Heart left ventricle (tissue), 13 donors: ENCODE data around the gene OSTF1.

ENCODE experiments used
- POLR2A ChIP-seq, 2 donors: fragments of 450-650 bp; IDR thresholded peaks; one replicate each; pipeline ENCODE4 v1.6.1; 2017; ENCODE audit warnings: antibody characterized with exemption in 2 of 2, mild to moderate bottlenecking in 2 of 2, moderate library complexity in 2 of 2
- TF ChIP-seq, protein P1 (sequence below), 12 donors: fragments of 200-600 bp; sonication (generic) in 4 of 12; IDR thresholded peaks; one replicate each; pipeline versions ENCODE4 v1.5.0 to v1.8.0; 2018 to 2022; ENCODE audit warnings: antibody characterized with exemption in 12 of 12, mild to moderate bottlenecking in 5 of 12
- donor health status: ischemic (EF 13 %, LVEDD 7.1; RV severe dilation, severe dysfunction).
- donor health status: DM: no; HTN: yes; CAD: no.
- donor health status: DM: no; HTN: no; CAD: no.
- donor health status: ischemic (EF 25% LVEDD 6.9; RV normal size, moderate dysfunction).
- donor health status: ischemic (EF 25% LVEDD 5.7; RV mildly dilated, moderate dysfunction).
- donor health status: ischemic (EF 35%, LVEDD 5.7; RV mildly dilated, moderate dysfunction).
- donor health status: nonischemic (EF 11% LVEDD 7.7; RV severe dilation, severe dysfunction).
- donor health status: DM: yes; HTN: yes; CAD: no.
- donor health status: PGD.
- donor health status: ischemic (EF 29% LVEDD 5.4; RV normal size, mild dysfunction).
- donor health status: nonischemic (EF 23%, LVEDD 6.1; RV moderate dilation, normal function).

DNA sequence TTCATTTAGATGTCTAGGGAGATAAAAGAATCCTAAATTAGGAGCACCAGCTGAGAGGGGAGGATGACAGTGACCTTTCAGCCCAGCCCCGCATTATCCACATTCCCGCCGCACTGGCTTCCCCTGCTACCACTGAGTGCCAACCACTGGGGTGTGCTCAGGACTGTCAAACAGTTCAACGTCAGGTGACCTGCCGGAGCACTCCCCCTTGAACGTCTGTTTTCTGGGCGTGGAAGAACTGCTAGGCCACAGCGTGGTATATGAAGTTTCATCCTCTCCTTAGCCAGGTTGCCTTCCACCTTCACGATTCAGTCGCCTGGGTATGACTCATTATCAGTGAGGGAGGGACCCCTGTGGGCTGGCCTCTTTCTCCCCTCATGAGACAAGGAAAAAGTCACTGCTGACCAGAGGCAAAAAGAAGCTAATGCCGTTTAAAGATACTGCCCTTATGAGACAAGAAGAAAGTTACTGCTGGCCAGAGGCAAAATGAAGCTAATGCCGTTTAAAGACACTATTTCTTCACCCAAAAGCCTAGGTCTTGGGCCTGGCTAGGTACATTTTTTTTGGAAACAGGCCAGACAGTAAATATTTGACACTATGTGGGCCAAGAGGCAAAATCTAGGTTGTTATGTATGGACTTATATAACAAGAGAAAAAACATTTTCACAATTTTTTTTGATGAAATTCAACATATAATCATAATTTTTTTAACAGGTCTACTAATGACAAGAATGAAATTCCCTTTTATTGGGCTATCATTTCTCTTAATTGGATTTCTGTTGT, 4.9 kb upstream of the OSTF1 start:
- TF ChIP-seq, protein P1, sequence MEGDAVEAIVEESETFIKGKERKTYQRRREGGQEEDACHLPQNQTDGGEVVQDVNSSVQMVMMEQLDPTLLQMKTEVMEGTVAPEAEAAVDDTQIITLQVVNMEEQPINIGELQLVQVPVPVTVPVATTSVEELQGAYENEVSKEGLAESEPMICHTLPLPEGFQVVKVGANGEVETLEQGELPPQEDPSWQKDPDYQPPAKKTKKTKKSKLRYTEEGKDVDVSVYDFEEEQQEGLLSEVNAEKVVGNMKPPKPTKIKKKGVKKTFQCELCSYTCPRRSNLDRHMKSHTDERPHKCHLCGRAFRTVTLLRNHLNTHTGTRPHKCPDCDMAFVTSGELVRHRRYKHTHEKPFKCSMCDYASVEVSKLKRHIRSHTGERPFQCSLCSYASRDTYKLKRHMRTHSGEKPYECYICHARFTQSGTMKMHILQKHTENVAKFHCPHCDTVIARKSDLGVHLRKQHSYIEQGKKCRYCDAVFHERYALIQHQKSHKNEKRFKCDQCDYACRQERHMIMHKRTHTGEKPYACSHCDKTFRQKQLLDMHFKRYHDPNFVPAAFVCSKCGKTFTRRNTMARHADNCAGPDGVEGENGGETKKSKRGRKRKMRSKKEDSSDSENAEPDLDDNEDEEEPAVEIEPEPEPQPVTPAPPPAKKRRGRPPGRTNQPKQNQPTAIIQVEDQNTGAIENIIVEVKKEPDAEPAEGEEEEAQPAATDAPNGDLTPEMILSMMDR (IDR thresholded peaks at IDR 0.05): no peak
- no peak for TF ChIP-seq POLR2A (IDR thresholded peaks at IDR 0.05)
